Astrocyte of the cerebellum (primary cell): ENCODE measurements around the gene GGA2.

Experiments
- DNase-seq: peaks from one replicate; pipeline ENCODE4 v3.0.0-alpha.2; 2011; ENCODE audit warnings: low read depth
- H3K4me3 ChIP-seq: 2 replicates; pipeline ENCODE4 v1.5.1; 2011; ENCODE audit warnings: mild to moderate bottlenecking, low read depth, low read length, moderate library complexity
- in situ Hi-C: cut with HindIII; loops from 2 replicates; pipeline ENCODE4 v1.10.0; 2017; ENCODE audit warnings: low sequenced_read_pairs
- TF ChIP-seq, protein P1 (sequence below): IDR thresholded peaks from 2 replicates; pipeline ENCODE4 v1.5.1; 2012; ENCODE audit warnings: low read length, low read depth, moderate library complexity, mild to moderate bottlenecking; ENCODE audit errors: missing control alignments

Gene GGA2

DNA sequence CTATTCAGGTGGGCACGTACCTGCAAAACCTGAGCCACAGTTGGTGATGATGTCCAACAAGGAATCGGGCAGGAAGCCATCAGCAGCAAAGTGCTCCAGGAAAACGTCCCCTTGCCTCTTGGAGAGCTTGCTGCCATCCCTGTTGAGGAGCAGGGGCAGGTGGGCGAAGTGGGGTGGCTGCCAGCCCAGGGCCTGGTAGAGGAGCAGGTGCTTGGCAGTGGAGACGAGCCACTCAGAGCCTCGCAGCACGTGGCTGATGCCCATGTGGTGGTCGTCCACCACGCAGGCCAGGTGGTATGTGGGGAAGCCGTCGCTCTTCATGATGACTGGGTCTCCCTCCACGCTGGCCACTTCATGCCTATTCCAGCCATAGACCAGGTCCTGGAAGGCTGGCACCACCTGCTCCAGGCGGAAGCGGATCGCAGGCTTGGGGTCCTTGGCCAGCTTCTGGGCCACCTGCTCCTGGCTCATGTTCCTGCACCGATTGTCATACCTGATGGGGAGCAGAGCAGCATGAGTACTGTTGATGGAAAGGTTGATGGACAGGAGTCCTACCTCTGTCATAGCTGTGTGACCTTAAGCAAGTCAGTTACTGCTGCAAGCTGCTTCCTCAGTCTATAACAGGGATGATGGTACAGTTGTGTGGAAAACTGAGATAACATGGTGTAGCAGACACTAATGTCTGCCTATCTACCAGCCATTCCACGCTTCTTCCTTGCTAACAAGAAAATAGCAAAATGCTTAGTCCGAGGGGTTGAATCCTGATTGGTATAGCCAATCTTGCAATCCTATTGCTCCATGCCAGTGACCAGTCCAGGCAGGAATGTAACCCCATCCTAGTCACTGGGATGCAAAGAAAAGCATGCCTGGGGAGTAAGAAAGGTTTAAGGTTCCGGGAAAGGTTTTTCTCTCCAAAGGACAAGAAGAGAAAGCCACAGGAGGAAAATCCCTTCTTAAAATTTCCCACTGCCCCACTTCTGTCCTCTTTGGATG, 24.9 kb upstream of the GGA2 start:
- in situ Hi-C loops, result no loop called here

DNA sequence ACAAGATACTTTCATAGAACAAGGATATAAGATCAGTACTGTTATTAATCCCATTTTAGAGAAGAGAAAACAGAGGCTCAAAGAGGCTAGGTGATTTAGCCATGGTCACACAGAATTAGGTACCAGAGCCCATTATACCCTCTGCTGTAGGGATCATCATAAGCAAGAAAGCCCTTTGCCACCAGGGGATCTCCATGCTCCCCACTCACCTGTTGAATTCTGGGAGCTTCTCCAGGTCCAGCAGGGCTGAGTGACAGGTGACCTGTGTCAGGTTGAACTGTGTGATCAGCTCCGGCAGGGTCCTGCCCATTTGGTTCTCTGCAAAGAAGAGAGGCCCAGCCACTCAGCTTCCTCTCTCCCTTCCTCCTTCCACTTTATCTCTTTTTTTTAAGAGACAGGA, 22.2 kb upstream of the GGA2 start:
- DNase-seq, result no peak
- in situ Hi-C loops, result no loop called here
- TF ChIP-seq, protein P1, sequence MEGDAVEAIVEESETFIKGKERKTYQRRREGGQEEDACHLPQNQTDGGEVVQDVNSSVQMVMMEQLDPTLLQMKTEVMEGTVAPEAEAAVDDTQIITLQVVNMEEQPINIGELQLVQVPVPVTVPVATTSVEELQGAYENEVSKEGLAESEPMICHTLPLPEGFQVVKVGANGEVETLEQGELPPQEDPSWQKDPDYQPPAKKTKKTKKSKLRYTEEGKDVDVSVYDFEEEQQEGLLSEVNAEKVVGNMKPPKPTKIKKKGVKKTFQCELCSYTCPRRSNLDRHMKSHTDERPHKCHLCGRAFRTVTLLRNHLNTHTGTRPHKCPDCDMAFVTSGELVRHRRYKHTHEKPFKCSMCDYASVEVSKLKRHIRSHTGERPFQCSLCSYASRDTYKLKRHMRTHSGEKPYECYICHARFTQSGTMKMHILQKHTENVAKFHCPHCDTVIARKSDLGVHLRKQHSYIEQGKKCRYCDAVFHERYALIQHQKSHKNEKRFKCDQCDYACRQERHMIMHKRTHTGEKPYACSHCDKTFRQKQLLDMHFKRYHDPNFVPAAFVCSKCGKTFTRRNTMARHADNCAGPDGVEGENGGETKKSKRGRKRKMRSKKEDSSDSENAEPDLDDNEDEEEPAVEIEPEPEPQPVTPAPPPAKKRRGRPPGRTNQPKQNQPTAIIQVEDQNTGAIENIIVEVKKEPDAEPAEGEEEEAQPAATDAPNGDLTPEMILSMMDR, result no peak
- H3K4me3 ChIP-seq, result no peak overlapping the region

More for the DNA sequence above, 24.9 kb upstream of the GGA2 start:
- no peak overlapping the region for H3K4me3 ChIP-seq
- TF ChIP-seq, protein P1, result no peak
- DNase-seq, result no peak

DNA sequence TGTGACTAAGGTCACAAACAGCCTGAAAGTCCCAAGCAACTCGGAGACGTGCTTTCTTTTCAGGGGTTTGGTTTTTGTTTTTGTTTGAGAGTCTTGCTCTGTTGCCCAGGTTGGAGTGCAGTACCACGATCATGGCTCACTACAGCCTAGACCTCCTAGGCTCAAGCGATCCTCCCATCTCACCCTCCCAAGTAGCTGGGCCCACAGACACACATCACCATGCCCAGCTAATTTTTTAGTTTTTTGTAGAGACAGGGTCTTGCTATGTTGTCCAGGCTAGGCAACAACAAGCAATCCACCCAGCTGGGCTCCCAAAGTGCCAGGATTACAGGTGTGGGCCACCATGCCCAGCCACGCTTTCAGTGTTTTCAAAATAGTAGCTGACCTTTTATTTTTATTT, 19.8 kb upstream of the GGA2 start:
- TF ChIP-seq, protein P1, result no peak
- no peak for DNase-seq
- in situ Hi-C loops, result no loop called here
- no peak overlapping the region for H3K4me3 ChIP-seq

DNA sequence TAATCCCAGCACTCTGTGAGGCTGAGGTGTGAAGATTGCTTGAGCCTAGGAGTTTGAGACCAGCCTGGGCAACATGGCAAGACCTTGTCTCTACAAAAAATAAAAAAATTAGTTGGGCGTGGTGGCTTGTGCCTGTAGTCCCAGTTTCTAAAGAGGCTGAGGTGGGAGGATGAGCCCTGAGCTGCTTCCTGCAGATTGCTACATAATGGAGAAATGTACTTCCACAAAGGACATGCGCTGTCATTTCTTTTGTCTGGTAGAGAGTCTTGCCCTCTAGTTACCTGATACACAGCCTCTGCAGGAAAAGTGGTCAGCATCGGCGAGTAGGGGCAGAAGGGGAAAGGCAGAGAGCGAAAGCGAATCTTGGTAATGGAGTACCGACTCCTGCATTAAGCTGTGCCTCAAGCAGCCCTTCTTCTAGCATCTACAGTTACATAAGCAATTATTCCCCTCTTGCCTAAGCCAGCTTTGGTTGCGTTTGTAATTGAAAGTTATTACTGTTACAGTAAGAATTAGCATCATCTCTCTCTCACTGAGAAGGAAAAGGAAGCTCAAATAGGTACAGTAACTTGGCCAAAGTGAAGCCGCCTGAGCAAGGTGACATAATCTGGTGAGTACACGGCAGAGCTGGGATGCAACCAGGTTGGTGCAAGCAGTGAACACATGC, 18.5 kb upstream of the GGA2 start:
- TF ChIP-seq, protein P1, result no peak
- in situ Hi-C loops, result no loop called here
- no peak overlapping the region for H3K4me3 ChIP-seq

DNA sequence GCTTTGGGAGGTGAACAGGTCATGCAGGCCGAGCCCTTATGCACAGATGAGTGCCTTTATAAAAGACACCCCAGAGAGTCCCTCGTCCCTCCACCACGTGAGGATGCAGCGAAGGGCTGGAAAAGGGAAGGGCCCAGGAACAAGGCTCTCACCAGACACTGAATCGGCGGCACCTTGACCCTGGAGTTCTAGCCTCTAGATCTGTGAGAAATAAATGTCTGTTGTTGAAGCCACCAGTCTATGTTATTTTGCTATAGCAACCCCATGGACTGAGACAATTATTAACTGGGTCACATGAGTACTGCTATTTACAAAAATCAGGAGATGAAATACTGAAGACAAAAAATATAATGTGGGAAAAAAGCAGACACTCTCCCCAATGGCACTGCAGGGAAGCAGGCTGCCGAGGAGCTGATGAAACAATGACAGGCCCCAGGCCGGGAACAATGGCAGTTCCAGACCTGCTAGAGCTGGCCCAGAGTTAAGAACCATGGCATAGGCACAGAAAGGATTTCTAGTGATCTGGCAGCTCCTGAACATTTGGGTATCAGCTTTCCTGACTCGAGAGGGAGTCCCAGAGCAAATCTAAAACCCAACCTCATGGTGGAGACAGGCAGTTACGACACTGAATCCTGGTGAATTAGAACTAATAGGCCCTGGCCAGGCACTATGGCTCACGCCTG, 17.8 kb upstream of the GGA2 start:
- no peak overlapping the region for H3K4me3 ChIP-seq
- TF ChIP-seq, protein P1, result no peak
- in situ Hi-C loops, result no loop called here
- no peak for DNase-seq

More for the DNA sequence above, 18.5 kb upstream of the GGA2 start:
- DNase-seq, result no peak

DNA sequence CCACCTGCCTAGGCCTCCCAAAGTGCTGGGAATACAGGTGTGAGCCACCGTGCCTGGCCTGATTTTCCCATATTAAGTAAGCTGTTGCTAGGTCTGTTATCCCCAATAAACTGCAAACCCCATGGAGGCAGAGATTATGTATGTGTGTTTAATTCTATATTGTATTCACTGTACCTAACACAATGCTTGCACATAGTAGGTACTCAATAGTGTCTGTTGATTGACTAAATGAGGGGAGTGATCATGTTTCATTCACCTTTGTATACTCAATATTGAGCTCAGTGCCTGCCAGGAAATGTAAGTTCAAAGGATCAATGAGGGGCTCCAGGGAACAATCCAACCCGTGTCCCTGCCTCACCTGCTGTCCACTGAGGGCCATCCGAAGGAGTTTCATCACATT, 14.6 kb upstream of the GGA2 start:
- in situ Hi-C loops, result no loop called here
- TF ChIP-seq, protein P1, result no peak
- DNase-seq, result no peak
- no peak overlapping the region for H3K4me3 ChIP-seq
